RWPE2 (cell line): ENCODE data around the gene CISD3.

Source experiments
- ATAC-seq: fragments of 200-7000 bp; cut with Tn5 transposase; 3 replicates; pipeline ENCODE4 v1.9.1; 2021; ENCODE audit warnings: low read depth
- DNase-seq: peaks from one replicate; pipeline ENCODE4 v3.0.0-alpha.2; 2020; ENCODE audit warnings: low spot score
- H3K27ac ChIP-seq: fragments of 450-650 bp; 2 replicates; pipeline ENCODE4 v1.5.1; 2017; ENCODE audit warnings: mild to moderate bottlenecking; ENCODE audit not compliant: poor library complexity, severe bottlenecking
- H3K27me3 ChIP-seq: fragments of 250-450 bp; sonication (Bioruptor Pico); 2 replicates; pipeline ENCODE4 v1.5.1; 2021; ENCODE audit warnings: mild to moderate bottlenecking, moderate library complexity; ENCODE audit not compliant: insufficient read depth, poor library complexity, severe bottlenecking
- H3K36me3 ChIP-seq: fragments of 250-450 bp; sonication (Bioruptor Pico); 2 replicates; pipeline ENCODE4 v1.5.1; 2020; ENCODE audit warnings: low read depth, mild to moderate bottlenecking, moderate library complexity
- H3K4me1 ChIP-seq: fragments of 250-450 bp; sonication (Bioruptor Pico); 2 replicates; pipeline ENCODE4 v1.5.1; 2021; ENCODE audit warnings: mild to moderate bottlenecking, moderate library complexity; ENCODE audit not compliant: insufficient read depth, poor library complexity, severe bottlenecking
- H3K4me3 ChIP-seq: fragments of 250-450 bp; sonication (Bioruptor Pico); 2 replicates; pipeline ENCODE4 v1.5.1; 2021; ENCODE audit warnings: mild to moderate bottlenecking, moderate library complexity; ENCODE audit not compliant: severe bottlenecking
- H3K9me3 ChIP-seq: fragments of 250-450 bp; sonication (Bioruptor Pico); 2 replicates; pipeline ENCODE4 v1.5.1; 2021; ENCODE audit warnings: mild to moderate bottlenecking, moderate library complexity; ENCODE audit not compliant: severe bottlenecking
- CTCF ChIP-seq: fragments of 450-650 bp; IDR thresholded peaks from one replicate; pipeline ENCODE4 v1.5.1; 2017; ENCODE audit warnings: mild to moderate bottlenecking, moderate library complexity; ENCODE audit not compliant: poor library complexity, severe bottlenecking

CISD3 gene

GRCh38 chr17:38768417-38768816 is 38.3 kb downstream of the CISD3 start:
- no peaks in the 10 kb centered on the region for H3K27me3 ChIP-seq
- H3K9me3 ChIP-seq: no peaks in the 10 kb centered on the region
- H3K4me1 ChIP-seq: no peaks in the 10 kb centered on the region
- H3K36me3 ChIP-seq: peaks cover 85% of the 10 kb centered on the region
- no peak for ATAC-seq
- no peak overlapping the region for H3K4me3 ChIP-seq
- no peak for DNase-seq
- H3K27ac ChIP-seq: no peak overlapping the region
- TF ChIP-seq CTCF: no peak

GRCh38 chr17:38773258-38773657 is 43.1 kb downstream of the CISD3 start:
- H3K27ac ChIP-seq: no peak overlapping the region
- no peak for DNase-seq
- peaks cover 91% of the 10 kb centered on the region for H3K36me3 ChIP-seq
- H3K4me3 ChIP-seq: no peak overlapping the region
- no peaks in the 10 kb centered on the region for H3K27me3 ChIP-seq
- no peaks in the 10 kb centered on the region for H3K4me1 ChIP-seq
- TF ChIP-seq CTCF: no peak
- ATAC-seq: no peak
- no peaks in the 10 kb centered on the region for H3K9me3 ChIP-seq

GRCh38 chr17:38777641-38778250 is 47.6 kb downstream of the CISD3 start:
- Histone ChIP-seq H3K9me3 (no peaks in the 10 kb centered on the region), H3K27me3 (no peaks in the 10 kb centered on the region), H3K4me3 (no peak overlapping the region), H3K36me3 (peaks cover 89% of the 10 kb centered on the region), H3K27ac (no peak overlapping the region), H3K4me1 (no peaks in the 10 kb centered on the region)
- DNase-seq: no peak
- no peak for TF ChIP-seq CTCF
- ATAC-seq: no peak

- Histone ChIP-seq H3K36me3 (peaks cover 89% of the 10 kb centered on the region), H3K4me3 (no peak overlapping the region), H3K27me3 (no peaks in the 10 kb centered on the region), H3K27ac (no peak overlapping the region), H3K4me1 (no peaks in the 10 kb centered on the region), H3K9me3 (no peaks in the 10 kb centered on the region)
- ATAC-seq (no peak), DNase-seq (no peak)
- no peak for TF ChIP-seq CTCF
Observed at GRCh38 chr17:38779965-38780752, 50.0 kb downstream of the CISD3 start.

GRCh38 chr17:38783227-38783626 is 53.1 kb downstream of the CISD3 start:
- Histone ChIP-seq H3K27ac (no peak overlapping the region), H3K36me3 (peaks cover 75% of the 10 kb centered on the region)
- no peak for ATAC-seq

More at GRCh38 chr17:38783227-38783626, 53.1 kb downstream of the CISD3 start:
- no peak overlapping the region for H3K4me3 ChIP-seq
- no peak for DNase-seq
- no peaks in the 10 kb centered on the region for H3K9me3 ChIP-seq
- H3K27me3 ChIP-seq: no peaks in the 10 kb centered on the region
- no peak for TF ChIP-seq CTCF
- no peaks in the 10 kb centered on the region for H3K4me1 ChIP-seq
